NT2/D1 (cell line): ENCODE results near the gene PSMB8.

ENCODE experiments used
- DNase-seq: peaks from one replicate; pipeline ENCODE4 v3.0.0-alpha.2; 2011; ENCODE audit warnings: low read depth, low spot score
- H3K27me3 ChIP-seq: 2 replicates; pipeline ENCODE4 v1.6.0; 2011; ENCODE audit warnings: mild to moderate bottlenecking; ENCODE audit not compliant: insufficient read length, insufficient read depth
- H3K36me3 ChIP-seq: 2 replicates; pipeline ENCODE4 v1.6.1; 2011; ENCODE audit warnings: mild to moderate bottlenecking, low read length, mixed read lengths; ENCODE audit not compliant: insufficient read depth, insufficient read length
- H3K4me1 ChIP-seq: 2 replicates; pipeline ENCODE4 v1.5.1; 2011; ENCODE audit not compliant: insufficient read depth, insufficient read length
- H3K4me3 ChIP-seq: 2 replicates; pipeline ENCODE4 v1.5.1; 2011; ENCODE audit warnings: low read depth; ENCODE audit not compliant: insufficient read length
- H3K9ac ChIP-seq: 2 replicates; pipeline ENCODE4 v1.6.0; 2011; ENCODE audit warnings: low read depth; ENCODE audit not compliant: insufficient read length
- H3K9me3 ChIP-seq: 2 replicates; pipeline ENCODE4 v1.5.1; 2011; ENCODE audit warnings: mild to moderate bottlenecking, low read length; ENCODE audit not compliant: insufficient read depth
- SUZ12 ChIP-seq: IDR thresholded peaks from 2 replicates; pipeline ENCODE4 v1.6.1; 2011; ENCODE audit not compliant: insufficient read length, insufficient read depth; ENCODE audit errors: extremely low read depth
- YY1 ChIP-seq: IDR thresholded peaks from 2 replicates; pipeline ENCODE4 v1.6.1; 2011; ENCODE audit not compliant: insufficient read length, insufficient read depth
- ZNF274 ChIP-seq: IDR thresholded peaks from 2 replicates; pipeline ENCODE4 v1.6.1; 2011; ENCODE audit warnings: mild to moderate bottlenecking, low read depth, low read length

Gene PSMB8

GRCh38 chr6:32867022-32867477 lies 23.2 kb upstream of the PSMB8 start:
- no peak for DNase-seq
- TF ChIP-seq ZNF274, result no peak
- TF ChIP-seq SUZ12, result no peak
- no peak for TF ChIP-seq YY1
- H3K9me3 ChIP-seq, result no peaks in the 10 kb centered on the region
- H3K4me3 ChIP-seq, result no peak overlapping the region
- no peak overlapping the region for H3K9ac ChIP-seq
- no peaks in the 10 kb centered on the region for H3K27me3 ChIP-seq
- H3K36me3 ChIP-seq, result no peaks in the 10 kb centered on the region
- H3K4me1 ChIP-seq, result no peaks in the 10 kb centered on the region

DNA sequence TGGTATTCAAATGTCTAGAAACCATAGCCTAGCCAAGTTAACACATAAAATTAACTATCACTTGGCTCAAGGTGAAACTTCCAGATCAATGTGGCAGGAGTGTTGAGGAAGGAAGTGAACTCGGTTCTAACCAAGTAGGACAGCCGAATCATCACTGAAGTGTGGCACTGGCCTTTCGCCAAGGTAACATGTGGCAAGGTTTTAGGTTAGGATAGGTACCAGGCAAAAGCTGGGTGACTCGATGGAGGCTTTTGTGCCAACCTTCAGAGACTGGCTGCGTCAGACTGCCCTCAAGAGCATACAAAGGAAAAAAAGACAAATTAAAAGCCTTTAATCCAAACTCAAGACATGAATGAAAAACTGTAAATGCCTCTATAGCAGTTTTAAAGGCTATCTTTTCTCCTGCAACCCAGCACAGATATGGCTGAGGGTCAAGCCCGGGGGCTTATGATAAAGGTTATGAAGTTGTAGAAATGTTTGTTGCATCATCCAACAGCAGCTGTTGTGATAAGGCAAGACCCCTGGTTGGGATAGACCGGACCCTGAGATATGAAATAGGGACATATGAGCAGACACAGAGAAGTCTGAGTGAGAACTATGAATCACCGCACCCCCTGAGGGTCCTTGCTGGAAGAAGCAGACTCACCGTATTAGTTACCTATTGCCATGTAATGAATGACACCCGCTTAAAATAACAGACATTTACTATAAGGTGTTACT lies 22.0 kb upstream of the PSMB8 start:
- no peak overlapping the region for H3K9ac ChIP-seq
- H3K36me3 ChIP-seq, result no peaks in the 10 kb centered on the region
- no peaks in the 10 kb centered on the region for H3K9me3 ChIP-seq
- TF ChIP-seq ZNF274 (no peak), SUZ12 (no peak), YY1 (no peak)
- no peaks in the 10 kb centered on the region for H3K4me1 ChIP-seq
- no peak for DNase-seq
- no peak overlapping the region for H3K4me3 ChIP-seq
- H3K27me3 ChIP-seq, result no peaks in the 10 kb centered on the region

DNA sequence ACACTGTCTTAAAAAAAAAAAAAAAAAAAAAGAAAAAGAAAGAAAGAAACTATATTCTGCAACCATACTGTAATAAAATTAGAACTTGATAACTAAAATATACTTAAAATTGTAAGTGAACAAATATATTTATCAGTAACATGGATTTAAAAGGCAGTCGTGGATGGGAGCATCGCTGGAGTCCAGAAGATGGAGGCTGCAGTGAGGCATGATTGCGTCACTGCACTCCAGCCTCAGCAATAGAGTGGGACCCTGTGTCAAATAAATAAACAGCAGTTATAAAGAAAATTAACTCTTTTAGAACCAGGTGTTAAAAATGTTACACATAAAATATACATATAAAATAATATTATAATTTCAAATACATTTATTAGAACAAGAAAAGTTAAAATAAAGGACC lies 18.9 kb upstream of the PSMB8 start:
- TF ChIP-seq YY1 (no peak), SUZ12 (no peak), ZNF274 (no peak)
- no peaks in the 10 kb centered on the region for H3K4me1 ChIP-seq
- no peak overlapping the region for H3K4me3 ChIP-seq

DNA sequence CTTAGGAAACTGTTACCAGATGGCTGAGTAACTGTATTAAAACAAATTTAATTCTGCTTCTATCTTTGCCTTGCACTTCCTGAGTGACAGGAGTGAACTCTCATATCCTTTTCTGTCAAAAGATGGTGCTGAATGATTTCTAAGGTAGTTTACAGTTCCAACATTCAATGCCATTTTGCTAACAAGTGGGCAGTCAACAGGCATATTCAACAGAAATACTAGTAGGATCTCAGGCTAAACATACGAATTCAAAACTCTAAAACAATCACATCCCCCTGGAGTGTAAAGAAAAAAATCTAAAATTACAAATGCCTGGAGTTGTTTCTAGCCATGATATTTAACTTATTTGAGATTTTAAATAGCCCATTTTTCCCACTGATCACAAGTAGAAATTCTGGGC lies 16.8 kb upstream of the PSMB8 start:
- Histone ChIP-seq H3K9ac (no peak overlapping the region), H3K27me3 (peaks cover 14% of the 10 kb centered on the region), H3K36me3 (no peaks in the 10 kb centered on the region), H3K4me1 (no peaks in the 10 kb centered on the region), H3K4me3 (no peak overlapping the region), H3K9me3 (no peaks in the 10 kb centered on the region)
- no peak for DNase-seq
- TF ChIP-seq YY1 (no peak), SUZ12 (no peak), ZNF274 (no peak)

More for the DNA sequence above, 18.9 kb upstream of the PSMB8 start:
- Histone ChIP-seq H3K9me3 (no peaks in the 10 kb centered on the region), H3K9ac (no peak overlapping the region), H3K27me3 (peaks cover 1% of the 10 kb centered on the region), H3K36me3 (no peaks in the 10 kb centered on the region)
- no peak for DNase-seq

DNA sequence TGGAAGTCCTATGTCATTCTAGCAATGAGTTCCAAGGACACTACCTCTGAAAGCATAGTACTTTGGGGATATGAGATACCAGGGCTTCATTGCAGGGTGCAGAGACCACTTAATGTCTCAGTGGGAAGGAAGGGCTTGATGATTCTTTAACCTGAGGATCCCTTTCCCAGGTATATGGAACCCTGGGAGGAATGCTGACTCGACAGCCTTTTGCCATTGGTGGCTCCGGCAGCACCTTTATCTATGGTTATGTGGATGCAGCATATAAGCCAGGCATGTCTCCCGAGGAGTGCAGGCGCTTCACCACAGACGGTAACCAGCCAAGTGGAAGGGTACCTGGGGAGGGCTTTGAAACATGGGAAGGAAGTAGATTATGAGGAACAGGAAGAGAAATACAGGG lies 14.3 kb upstream of the PSMB8 start:
- Histone ChIP-seq H3K4me1 (no peaks in the 10 kb centered on the region), H3K9me3 (no peaks in the 10 kb centered on the region), H3K36me3 (no peaks in the 10 kb centered on the region), H3K9ac (no peak overlapping the region), H3K4me3 (no peak overlapping the region), H3K27me3 (peaks cover 36% of the 10 kb centered on the region)
- TF ChIP-seq YY1 (no peak), SUZ12 (no peak), ZNF274 (no peak)
- no peak for DNase-seq

DNA sequence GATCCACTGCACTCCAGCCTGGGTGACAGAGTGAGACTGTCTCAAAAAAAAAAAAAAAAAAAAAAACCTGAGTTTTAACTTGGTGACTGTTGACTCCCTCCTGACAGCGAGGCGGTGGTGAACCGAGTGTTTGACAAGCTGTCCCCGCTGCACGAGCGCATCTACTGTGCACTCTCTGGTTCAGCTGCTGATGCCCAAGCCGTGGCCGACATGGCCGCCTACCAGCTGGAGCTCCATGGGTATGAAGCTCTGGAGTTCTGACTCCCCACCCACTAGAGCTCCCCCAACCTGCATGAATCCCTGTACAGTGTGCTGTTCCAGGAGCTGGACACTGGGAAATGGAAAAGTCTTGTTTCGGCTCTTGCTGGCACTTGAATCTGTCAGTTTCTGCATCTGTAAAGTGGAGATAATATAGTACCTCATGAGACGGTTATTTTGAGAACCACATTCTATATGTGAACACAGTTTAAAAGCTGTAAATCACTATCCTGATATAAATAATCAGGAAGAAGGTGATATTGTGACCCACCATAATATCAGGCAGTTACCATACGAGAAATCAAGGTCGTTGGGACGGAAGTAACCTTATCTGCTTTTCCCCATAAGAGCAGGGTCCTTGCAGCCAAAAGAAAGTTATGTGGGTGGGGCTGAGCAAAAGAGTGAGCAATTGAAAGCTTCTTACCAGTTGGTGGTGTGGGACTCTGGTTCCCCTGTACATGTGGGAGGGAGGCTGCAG lies 13.5 kb upstream of the PSMB8 start:
- Histone ChIP-seq H3K9me3 (no peaks in the 10 kb centered on the region), H3K9ac (no peak overlapping the region), H3K4me1 (no peaks in the 10 kb centered on the region), H3K4me3 (no peak overlapping the region), H3K36me3 (no peaks in the 10 kb centered on the region), H3K27me3 (peaks cover 45% of the 10 kb centered on the region)
- TF ChIP-seq SUZ12 (no peak), ZNF274 (no peak), YY1 (no peak)
- no peak for DNase-seq

DNA sequence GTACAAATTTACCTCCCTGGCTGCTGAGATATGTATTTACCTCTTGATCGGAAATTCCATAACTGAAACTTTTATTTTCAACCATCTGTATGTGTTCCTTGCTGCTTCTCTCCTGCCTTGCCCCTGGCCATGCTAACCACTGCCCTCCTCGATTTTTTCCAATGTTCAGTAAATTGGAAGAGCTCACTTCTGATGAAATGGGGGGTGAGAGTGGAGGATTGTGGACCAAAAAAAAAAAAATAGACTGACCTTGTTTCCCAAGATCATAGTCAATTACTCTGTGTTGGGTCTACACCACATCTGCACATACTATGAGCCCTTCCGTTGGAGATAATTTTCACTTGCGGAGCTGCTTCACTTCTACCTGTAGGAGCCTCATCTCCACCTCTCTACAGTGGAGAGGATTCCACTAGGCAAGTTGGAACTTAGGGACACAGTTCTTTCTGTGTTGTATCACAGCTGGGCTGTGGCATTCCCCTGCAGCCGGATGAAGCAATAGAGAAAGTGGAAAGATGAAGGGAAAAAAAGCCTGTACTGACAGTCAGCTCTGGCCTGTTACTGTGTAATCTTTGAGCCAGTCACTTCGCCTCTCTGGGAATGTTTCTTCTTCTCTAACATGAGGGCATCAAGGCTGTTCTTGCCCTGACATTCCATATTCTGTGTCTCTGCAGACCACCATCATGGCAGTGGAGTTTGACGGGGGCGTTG lies 11.8 kb upstream of the PSMB8 start:
- Histone ChIP-seq H3K4me3 (no peak overlapping the region), H3K9me3 (no peaks in the 10 kb centered on the region), H3K36me3 (no peaks in the 10 kb centered on the region), H3K4me1 (no peaks in the 10 kb centered on the region), H3K27me3 (peaks cover 62% of the 10 kb centered on the region), H3K9ac (no peak overlapping the region)
- no peak for DNase-seq
- no peak for TF ChIP-seq SUZ12
- no peak for TF ChIP-seq YY1
- no peak for TF ChIP-seq ZNF274
